Left renal pelvis (tissue), 4 donors: ENCODE results near the gene ZMPSTE24. TPM values are rescaled to one million over a fixed set of nuclear protein-coding genes. Genes with fewer than 3 reads are reported as not detected.
A peak's percentile ranks its signal among the peaks of the same experiment; 100 is the strongest.
"Not testable (repeated sequence)": the region's sequence is repeated elsewhere in the genome, so short reads cannot be mapped to it uniquely, and the experiment has no call there.

ENCODE experiments used
- DNase-seq, 4 donors: peaks; one replicate each; pipeline ENCODE4 v3.0.0-alpha.2; 2013; ENCODE audit warnings: low read depth in 4 of 4, low spot score in 3 of 4
- polyA plus RNA-seq, 4 donors: library from polyadenylated mRNA; unstranded; fragments of 120-200 nt; gene quantifications; one replicate each; pipeline ENCODE4 v1.2.1, GENCODE V29; 2013; ENCODE audit not compliant: insufficient read length in 4 of 4

Gene ZMPSTE24
- polyA plus RNA-seq, 4 donors = 48.7 to 74.8 (median 60.7) TPM

GRCh38 chr1:40315795-40316594, 58.0 kb downstream of the ZMPSTE24 start:
- DNase-seq = peak in 3 of 4 donors; percentile 29 to 42 (median 31)

GRCh38 chr1:40316595-40317393, 58.8 kb downstream of the ZMPSTE24 start, which contains the start of gene COL9A2:
Gene COL9A2 (minus strand): TSS chr1:40317286. CDS start chr1:40317197, 89 bp downstream.
- DNase-seq = no peak

- DNase-seq = no peak
These were observed 59.5 kb downstream of the ZMPSTE24 start for GRCh38 chr1:40317394-40318074.

- DNase-seq = no peak
These were observed 60.4 kb downstream of the ZMPSTE24 start for GRCh38 chr1:40318476-40318875.

GRCh38 chr1:40318970-40319621, 61.1 kb downstream of the ZMPSTE24 start:
- DNase-seq = no peak

- DNase-seq = not testable (repeated sequence)
These were observed 73.4 kb downstream of the ZMPSTE24 start for GRCh38 chr1:40331403-40331802.

- DNase-seq = no peak
These were observed 74.7 kb downstream of the ZMPSTE24 start for GRCh38 chr1:40332695-40333094.

GRCh38 chr1:40337443-40337842, 79.4 kb downstream of the ZMPSTE24 start:
- DNase-seq = no peak

GRCh38 chr1:40338745-40339419, 80.8 kb downstream of the ZMPSTE24 start:
- peak; percentile 36 to 73 (median 56) for DNase-seq

GRCh38 chr1:40339420-40340323, 81.6 kb downstream of the ZMPSTE24 start:
- no peak for DNase-seq

- DNase-seq = no peak
These were observed 83.7 kb downstream of the ZMPSTE24 start for GRCh38 chr1:40341491-40342380.

- not testable (repeated sequence) for DNase-seq
These were observed 84.3 kb downstream of the ZMPSTE24 start for GRCh38 chr1:40342381-40342717.

Other genes with a start within 250 kb of the ZMPSTE24 start
- gene CAP1, start 217.5 kb upstream of the ZMPSTE24 start, polyA plus RNA-seq = 100 to 1,000 TPM; 144 to 199 (median 182) TPM
- 100 to 1,000 TPM; 100 to 131 (median 124) TPM for gene PPT1, start 161.0 kb upstream of the ZMPSTE24 start, polyA plus RNA-seq
- 10 to 100 TPM; 20.1 to 26.8 (median 24.7) TPM for gene RLF, start 96.8 kb upstream of the ZMPSTE24 start, polyA plus RNA-seq
- gene TMCO2, start 10.3 kb upstream of the ZMPSTE24 start, polyA plus RNA-seq = not detected
- gene COL9A2, start 59.0 kb downstream of the ZMPSTE24 start, polyA plus RNA-seq = 10 to 100 TPM; 10.7 to 35.6 (median 21.0) TPM
- gene SMAP2, start 115.5 kb downstream of the ZMPSTE24 start, polyA plus RNA-seq = 10 to 100 TPM; 19.5 to 26.6 (median 24.5) TPM
- gene ZFP69B, start 192.2 kb downstream of the ZMPSTE24 start, polyA plus RNA-seq = 1 to 10 TPM; 5.7 to 6.8 (median 6.0) TPM
- 1 to 10 TPM; 6.3 to 9.4 (median 8.2) TPM for gene ZFP69, start 219.1 kb downstream of the ZMPSTE24 start, polyA plus RNA-seq